AG10803 (cell line): ENCODE data around the gene BCCIP.

Experiments used
- DNase-seq: peaks from one replicate; pipeline ENCODE4 v3.0.0; 2010; ENCODE audit warnings: low read depth
- H3K4me3 ChIP-seq: 2 replicates; pipeline ENCODE4 v1.5.1; 2011; ENCODE audit warnings: mild to moderate bottlenecking, low read length, control low read depth
- TF ChIP-seq, protein P1 (sequence below): conservative IDR thresholded peaks from 2 replicates; pipeline ENCODE4 v1.5.1; 2011; ENCODE audit warnings: mild to moderate bottlenecking, low read length, control low read depth, inconsistent platforms

The BCCIP gene

GRCh38 chr10:125845617-125846016 lies 22.3 kb downstream of the BCCIP start:
- no peak for DNase-seq
- H3K4me3 ChIP-seq = no peak overlapping the region
- TF ChIP-seq, protein P1, sequence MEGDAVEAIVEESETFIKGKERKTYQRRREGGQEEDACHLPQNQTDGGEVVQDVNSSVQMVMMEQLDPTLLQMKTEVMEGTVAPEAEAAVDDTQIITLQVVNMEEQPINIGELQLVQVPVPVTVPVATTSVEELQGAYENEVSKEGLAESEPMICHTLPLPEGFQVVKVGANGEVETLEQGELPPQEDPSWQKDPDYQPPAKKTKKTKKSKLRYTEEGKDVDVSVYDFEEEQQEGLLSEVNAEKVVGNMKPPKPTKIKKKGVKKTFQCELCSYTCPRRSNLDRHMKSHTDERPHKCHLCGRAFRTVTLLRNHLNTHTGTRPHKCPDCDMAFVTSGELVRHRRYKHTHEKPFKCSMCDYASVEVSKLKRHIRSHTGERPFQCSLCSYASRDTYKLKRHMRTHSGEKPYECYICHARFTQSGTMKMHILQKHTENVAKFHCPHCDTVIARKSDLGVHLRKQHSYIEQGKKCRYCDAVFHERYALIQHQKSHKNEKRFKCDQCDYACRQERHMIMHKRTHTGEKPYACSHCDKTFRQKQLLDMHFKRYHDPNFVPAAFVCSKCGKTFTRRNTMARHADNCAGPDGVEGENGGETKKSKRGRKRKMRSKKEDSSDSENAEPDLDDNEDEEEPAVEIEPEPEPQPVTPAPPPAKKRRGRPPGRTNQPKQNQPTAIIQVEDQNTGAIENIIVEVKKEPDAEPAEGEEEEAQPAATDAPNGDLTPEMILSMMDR = no peak

GRCh38 chr10:125846894-125847293 lies 23.5 kb downstream of the BCCIP start:
- H3K4me3 ChIP-seq = no peak overlapping the region
- TF ChIP-seq, protein P1 = no peak
- DNase-seq = no peak

GRCh38 chr10:125848371-125848770 lies 25.0 kb downstream of the BCCIP start:
- no peak overlapping the region for H3K4me3 ChIP-seq
- no peak for DNase-seq
- TF ChIP-seq, protein P1 = no peak

DNA sequence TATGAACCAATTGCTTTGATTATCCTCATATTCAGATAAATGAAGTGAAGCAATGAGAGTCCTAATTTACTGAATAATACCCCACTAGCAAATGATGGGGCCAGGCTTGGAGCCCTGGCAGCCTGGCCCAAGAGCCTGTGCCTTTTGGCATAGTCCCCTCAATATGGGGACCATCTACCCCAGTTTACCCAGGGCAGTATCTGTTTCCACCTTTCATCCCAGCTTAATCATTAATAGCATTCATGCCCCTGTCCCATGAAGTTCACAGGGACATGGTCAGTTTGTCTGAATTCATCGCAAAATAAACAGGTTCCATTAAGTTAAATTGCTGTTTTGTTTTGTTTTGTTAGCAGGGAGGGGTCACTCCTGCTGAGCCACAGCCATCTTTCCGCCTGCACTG lies 25.5 kb downstream of the BCCIP start:
- H3K4me3 ChIP-seq = no peak overlapping the region
- no peak for DNase-seq
- TF ChIP-seq, protein P1 = no peak

DNA sequence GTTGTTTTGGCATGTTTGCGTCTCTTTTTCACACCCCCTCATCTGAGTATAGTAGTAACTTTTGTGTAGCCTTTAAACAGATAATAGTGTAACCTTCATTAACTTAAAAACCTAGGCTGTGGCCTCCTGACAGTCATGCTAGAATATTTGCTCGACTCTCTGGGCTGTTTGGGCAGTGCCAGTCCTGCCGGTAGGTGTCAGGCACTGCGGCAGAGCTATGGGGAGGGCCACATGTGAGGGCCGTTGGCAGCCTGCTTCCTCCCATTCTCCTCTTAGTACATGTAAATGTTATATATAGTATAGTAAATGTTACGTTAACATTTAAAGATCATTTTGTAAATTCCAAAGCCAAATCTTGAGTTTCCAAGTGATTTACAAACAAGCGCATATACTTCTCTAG lies 26.1 kb downstream of the BCCIP start:
- DNase-seq = no peak
- no peak overlapping the region for H3K4me3 ChIP-seq
- TF ChIP-seq, protein P1 = no peak

- DNase-seq = no peak
- TF ChIP-seq, protein P1 = no peak
- no peak overlapping the region for H3K4me3 ChIP-seq
These were observed 27.7 kb downstream of the BCCIP start for GRCh38 chr10:125850766-125851731.

GRCh38 chr10:125852487-125852886 lies 29.1 kb downstream of the BCCIP start:
- DNase-seq = no peak
- H3K4me3 ChIP-seq = no peak overlapping the region
- TF ChIP-seq, protein P1 = no peak
